Measurements from ENCODE around the gene GFER. TPM values are rescaled to one million over a fixed set of nuclear protein-coding genes. Genes with fewer than 3 reads are reported as not detected.
A peak's percentile ranks its signal among the peaks of the same experiment; 100 is the strongest.

GFER gene
- total and polyA plus RNA-seq, 4 donors = 7.4 to 28.4 (median 15.1) TPM

DNA sequence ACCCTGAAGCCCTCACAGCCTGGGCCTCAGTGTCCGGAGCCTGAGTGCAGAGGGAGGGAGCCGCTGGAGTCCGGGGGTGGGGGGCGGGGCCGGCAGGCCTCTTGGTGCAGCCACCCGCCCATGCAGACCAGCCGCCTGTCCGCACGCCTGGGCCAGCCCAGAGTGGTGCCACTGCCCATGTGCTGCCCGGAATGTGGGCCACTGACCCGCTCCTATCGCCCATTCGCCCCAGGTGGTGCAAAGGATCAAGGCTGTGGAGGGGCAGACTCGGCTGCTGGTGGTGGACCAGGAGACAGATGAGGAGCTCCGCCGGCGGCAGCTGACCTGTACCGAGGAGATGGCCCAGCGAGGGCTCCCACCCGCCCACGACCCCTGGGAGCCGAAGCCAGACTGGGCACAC lies 45.4 kb downstream of the GFER start (continued):
- TF ChIP-seq, protein P1, sequence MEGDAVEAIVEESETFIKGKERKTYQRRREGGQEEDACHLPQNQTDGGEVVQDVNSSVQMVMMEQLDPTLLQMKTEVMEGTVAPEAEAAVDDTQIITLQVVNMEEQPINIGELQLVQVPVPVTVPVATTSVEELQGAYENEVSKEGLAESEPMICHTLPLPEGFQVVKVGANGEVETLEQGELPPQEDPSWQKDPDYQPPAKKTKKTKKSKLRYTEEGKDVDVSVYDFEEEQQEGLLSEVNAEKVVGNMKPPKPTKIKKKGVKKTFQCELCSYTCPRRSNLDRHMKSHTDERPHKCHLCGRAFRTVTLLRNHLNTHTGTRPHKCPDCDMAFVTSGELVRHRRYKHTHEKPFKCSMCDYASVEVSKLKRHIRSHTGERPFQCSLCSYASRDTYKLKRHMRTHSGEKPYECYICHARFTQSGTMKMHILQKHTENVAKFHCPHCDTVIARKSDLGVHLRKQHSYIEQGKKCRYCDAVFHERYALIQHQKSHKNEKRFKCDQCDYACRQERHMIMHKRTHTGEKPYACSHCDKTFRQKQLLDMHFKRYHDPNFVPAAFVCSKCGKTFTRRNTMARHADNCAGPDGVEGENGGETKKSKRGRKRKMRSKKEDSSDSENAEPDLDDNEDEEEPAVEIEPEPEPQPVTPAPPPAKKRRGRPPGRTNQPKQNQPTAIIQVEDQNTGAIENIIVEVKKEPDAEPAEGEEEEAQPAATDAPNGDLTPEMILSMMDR (IDR thresholded peaks at IDR 0.05; ENCODE audit: low read depth, low read length, missing input control) = no peak
- no peak for TF ChIP-seq FOXA1 (IDR thresholded peaks at IDR 0.05)

DNA sequence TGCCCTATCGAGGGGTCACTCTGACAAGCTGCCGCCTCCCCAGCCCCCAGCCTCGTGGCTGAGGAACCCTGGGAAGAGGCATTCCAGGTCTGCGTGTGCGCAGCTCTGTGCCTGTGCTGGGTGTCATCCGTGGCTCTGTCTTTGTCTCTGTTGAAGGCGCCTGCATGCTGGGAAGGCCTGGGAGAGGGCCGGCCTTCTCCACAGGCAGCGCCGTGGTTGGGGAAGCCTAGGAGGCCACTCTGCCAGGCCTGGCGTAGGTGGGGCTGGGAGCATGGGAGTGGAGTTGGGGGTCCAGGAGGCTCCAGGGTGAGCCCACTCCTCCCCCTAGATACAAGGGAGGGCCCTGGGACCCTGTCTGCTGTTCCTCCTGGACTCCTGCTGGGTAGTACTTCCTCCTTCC lies 46.0 kb downstream of the GFER start:
- peak overlapping the region; percentile 75 to 94 for H3K9ac ChIP-seq (ENCODE audit: low read depth in 1 of 2, low read length in 2 of 2)
- no peak for TF ChIP-seq HNF4G (IDR thresholded peaks at IDR 0.05)
- TF ChIP-seq YY1 (IDR thresholded peaks at IDR 0.05) = no peak
- no peak for TF ChIP-seq SP1 (IDR thresholded peaks at IDR 0.05)
- TF ChIP-seq, protein P2, sequence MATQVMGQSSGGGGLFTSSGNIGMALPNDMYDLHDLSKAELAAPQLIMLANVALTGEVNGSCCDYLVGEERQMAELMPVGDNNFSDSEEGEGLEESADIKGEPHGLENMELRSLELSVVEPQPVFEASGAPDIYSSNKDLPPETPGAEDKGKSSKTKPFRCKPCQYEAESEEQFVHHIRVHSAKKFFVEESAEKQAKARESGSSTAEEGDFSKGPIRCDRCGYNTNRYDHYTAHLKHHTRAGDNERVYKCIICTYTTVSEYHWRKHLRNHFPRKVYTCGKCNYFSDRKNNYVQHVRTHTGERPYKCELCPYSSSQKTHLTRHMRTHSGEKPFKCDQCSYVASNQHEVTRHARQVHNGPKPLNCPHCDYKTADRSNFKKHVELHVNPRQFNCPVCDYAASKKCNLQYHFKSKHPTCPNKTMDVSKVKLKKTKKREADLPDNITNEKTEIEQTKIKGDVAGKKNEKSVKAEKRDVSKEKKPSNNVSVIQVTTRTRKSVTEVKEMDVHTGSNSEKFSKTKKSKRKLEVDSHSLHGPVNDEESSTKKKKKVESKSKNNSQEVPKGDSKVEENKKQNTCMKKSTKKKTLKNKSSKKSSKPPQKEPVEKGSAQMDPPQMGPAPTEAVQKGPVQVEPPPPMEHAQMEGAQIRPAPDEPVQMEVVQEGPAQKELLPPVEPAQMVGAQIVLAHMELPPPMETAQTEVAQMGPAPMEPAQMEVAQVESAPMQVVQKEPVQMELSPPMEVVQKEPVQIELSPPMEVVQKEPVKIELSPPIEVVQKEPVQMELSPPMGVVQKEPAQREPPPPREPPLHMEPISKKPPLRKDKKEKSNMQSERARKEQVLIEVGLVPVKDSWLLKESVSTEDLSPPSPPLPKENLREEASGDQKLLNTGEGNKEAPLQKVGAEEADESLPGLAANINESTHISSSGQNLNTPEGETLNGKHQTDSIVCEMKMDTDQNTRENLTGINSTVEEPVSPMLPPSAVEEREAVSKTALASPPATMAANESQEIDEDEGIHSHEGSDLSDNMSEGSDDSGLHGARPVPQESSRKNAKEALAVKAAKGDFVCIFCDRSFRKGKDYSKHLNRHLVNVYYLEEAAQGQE (IDR thresholded peaks at IDR 0.05) = no peak
- TF ChIP-seq GABPA (IDR thresholded peaks at IDR 0.05 in 1 of 2, conservative IDR thresholded peaks at IDR 0.05 in 1 of 2) = no peak
- TF ChIP-seq, protein P3, sequence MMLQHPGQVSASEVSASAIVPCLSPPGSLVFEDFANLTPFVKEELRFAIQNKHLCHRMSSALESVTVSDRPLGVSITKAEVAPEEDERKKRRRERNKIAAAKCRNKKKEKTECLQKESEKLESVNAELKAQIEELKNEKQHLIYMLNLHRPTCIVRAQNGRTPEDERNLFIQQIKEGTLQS (IDR thresholded peaks at IDR 0.05) = no peak
- TF ChIP-seq FOXA2 (IDR thresholded peaks at IDR 0.05) = no peak
- TF ChIP-seq, protein P1 (IDR thresholded peaks at IDR 0.05; ENCODE audit: low read depth, low read length, missing input control) = no peak
- TF ChIP-seq, protein P4, sequence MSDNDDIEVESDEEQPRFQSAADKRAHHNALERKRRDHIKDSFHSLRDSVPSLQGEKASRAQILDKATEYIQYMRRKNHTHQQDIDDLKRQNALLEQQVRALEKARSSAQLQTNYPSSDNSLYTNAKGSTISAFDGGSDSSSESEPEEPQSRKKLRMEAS (IDR thresholded peaks at IDR 0.05) = no peak
- TF ChIP-seq, protein P5, sequence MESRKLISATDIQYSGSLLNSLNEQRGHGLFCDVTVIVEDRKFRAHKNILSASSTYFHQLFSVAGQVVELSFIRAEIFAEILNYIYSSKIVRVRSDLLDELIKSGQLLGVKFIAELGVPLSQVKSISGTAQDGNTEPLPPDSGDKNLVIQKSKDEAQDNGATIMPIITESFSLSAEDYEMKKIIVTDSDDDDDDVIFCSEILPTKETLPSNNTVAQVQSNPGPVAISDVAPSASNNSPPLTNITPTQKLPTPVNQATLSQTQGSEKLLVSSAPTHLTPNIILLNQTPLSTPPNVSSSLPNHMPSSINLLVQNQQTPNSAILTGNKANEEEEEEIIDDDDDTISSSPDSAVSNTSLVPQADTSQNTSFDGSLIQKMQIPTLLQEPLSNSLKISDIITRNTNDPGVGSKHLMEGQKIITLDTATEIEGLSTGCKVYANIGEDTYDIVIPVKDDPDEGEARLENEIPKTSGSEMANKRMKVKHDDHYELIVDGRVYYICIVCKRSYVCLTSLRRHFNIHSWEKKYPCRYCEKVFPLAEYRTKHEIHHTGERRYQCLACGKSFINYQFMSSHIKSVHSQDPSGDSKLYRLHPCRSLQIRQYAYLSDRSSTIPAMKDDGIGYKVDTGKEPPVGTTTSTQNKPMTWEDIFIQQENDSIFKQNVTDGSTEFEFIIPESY (IDR thresholded peaks at IDR 0.05) = no peak
- TF ChIP-seq JUND (IDR thresholded peaks at IDR 0.05) = no peak
- no peak for TF ChIP-seq TAF1 (conservative IDR thresholded peaks at IDR 0.05)
- TF ChIP-seq NR2F2 (IDR thresholded peaks at IDR 0.05) = no peak
- TF ChIP-seq FOXA1 (IDR thresholded peaks at IDR 0.05) = no peak
- no peak for TF ChIP-seq RXRA (IDR thresholded peaks at IDR 0.05)
- TF ChIP-seq RAD21 (IDR thresholded peaks at IDR 0.05) = no peak
- TF ChIP-seq EGR1 (IDR thresholded peaks at IDR 0.05; ENCODE audit: low read depth in 2 of 2) = no peak
- TF ChIP-seq HNF4A (conservative IDR thresholded peaks at IDR 0.05) = no peak
- no peaks in the 10 kb centered on the region for H3K36me3 ChIP-seq (ENCODE audit: control insufficient read depth in 4 of 4, insufficient read depth in 3 of 4, low read depth in 1 of 4, low read length in 3 of 4)
- H3K9me3 ChIP-seq (ENCODE audit: control insufficient read depth in 4 of 4, low read length in 3 of 4) = no peaks in the 10 kb centered on the region
- H3K4me1 ChIP-seq (ENCODE audit: control insufficient read depth in 4 of 4, insufficient read depth in 4 of 4, low read length in 3 of 4) = peaks cover 24 to 87% (median 67%) of the 10 kb centered on the region in 4 donors
- no peaks in the 10 kb centered on the region for H3K27me3 ChIP-seq (ENCODE audit: control insufficient read depth in 4 of 4, insufficient read depth in 4 of 4, low read length in 3 of 4)
- DNase-seq (ENCODE audit: low spot score) = no peak
- WGBS = 57% methylated on average over 11 of the region's 11 CpGs
- peak overlapping the region; percentile 68 to 84 for H3K27ac ChIP-seq (ENCODE audit: low read depth in 1 of 2, low read length in 2 of 2)
- peak overlapping the region; percentile 41 to 99 (median 47) for H3K4me3 ChIP-seq (ENCODE audit: low read depth in 1 of 3, low read length in 3 of 3)
